ENCODE results near the gene ALS2CL. TPM values are rescaled to one million over a fixed set of nuclear protein-coding genes. Genes with fewer than 3 reads are reported as not detected.
A peak's percentile ranks its signal among the peaks of the same experiment; 100 is the strongest.

ALS2CL gene
- total RNA-seq, 1 experiment from 2014 or later, result 4.9 TPM

- no peak overlapping the region for H3K4ac ChIP-seq (ENCODE audit: low read depth, low read length)
- no peak overlapping the region for H3K9ac ChIP-seq (ENCODE audit: extremely low read depth, insufficient read length, low read length)
- peaks cover 5% of the 10 kb centered on the region for H3K23me2 ChIP-seq (ENCODE audit: insufficient read length, low read depth, low read length, poor library complexity, severe bottlenecking)
- no peaks in the 10 kb centered on the region for H4K20me1 ChIP-seq (ENCODE audit: control insufficient read depth, insufficient read depth, insufficient read length)
- no peak overlapping the region for H3T11ph ChIP-seq (ENCODE audit: low read length)
- WGBS (ENCODE audit: extremely low coverage, insufficient read length, low lambda C conversion rate), result no CpG with 5 or more reads among the region's 4 CpGs
- no peak overlapping the region for H2BK20ac ChIP-seq (ENCODE audit: low read depth, low read length, poor library complexity, severe bottlenecking)
- no peak overlapping the region for H3K27ac Mint-ChIP-seq
- peaks cover 44% of the 10 kb centered on the region for H3K27me3 Mint-ChIP-seq (ENCODE audit: low read depth)
- no peaks in the 10 kb centered on the region for H3K79me1 ChIP-seq (ENCODE audit: insufficient read depth, low read depth, low read length, poor library complexity, severe bottlenecking)
- no peak overlapping the region for H4K8ac ChIP-seq (replicated peaks; ENCODE audit: insufficient read length, low read depth, low read length)
- no peak for TF ChIP-seq CTCF (conservative IDR thresholded peaks at IDR 0.05)
- H3K9me3 Mint-ChIP-seq, result no peaks in the 10 kb centered on the region
- H2BK15ac ChIP-seq (ENCODE audit: low read depth, low read length), result no peak overlapping the region
- no peak for DNase-seq
- H2BK5ac ChIP-seq (ENCODE audit: insufficient read length, low read length), result no peak overlapping the region
- no peak overlapping the region for H3K14ac ChIP-seq (ENCODE audit: insufficient read depth, low read length)
- H3K36me3 Mint-ChIP-seq (ENCODE audit: insufficient read depth in 1 of 3, low read depth in 3 of 3), result no peaks in the 10 kb centered on the region
- H4K5ac ChIP-seq (ENCODE audit: insufficient read length, low read depth, low read length), result no peak overlapping the region
- no peak overlapping the region for H2BK120ac ChIP-seq (ENCODE audit: low read depth, low read length, poor library complexity, severe bottlenecking)
- H3K4me2 ChIP-seq (ENCODE audit: insufficient read depth, insufficient read length, low read length), result no peak overlapping the region
- H3K4me3 Mint-ChIP-seq, result peak overlapping the region in 1 of 2 experiments; percentile 34; a peak in 2 of 5 replicates
- H3K56ac ChIP-seq (ENCODE audit: insufficient read length, low read depth, low read length), result no peak overlapping the region
- H3K4me1 ChIP-seq (ENCODE audit: insufficient read depth, low read length), result no peaks in the 10 kb centered on the region
- H3K9me3 ChIP-seq (ENCODE audit: control insufficient read depth, low read depth, low read length), result no peaks in the 10 kb centered on the region
- no peak overlapping the region for H4K91ac ChIP-seq (ENCODE audit: insufficient read length, low read depth, low read length)
- peaks cover 20% of the 10 kb centered on the region in 2 experiments for H3K4me1 Mint-ChIP-seq
- no peak overlapping the region for H2BK12ac ChIP-seq (ENCODE audit: insufficient read length, low read depth, low read length)
- peaks cover 6% of the 10 kb centered on the region; the same call in 1 of the 2 replicates for H3K27me3 ChIP-seq (ENCODE audit: insufficient read depth, low read length)
- H2AK5ac ChIP-seq (ENCODE audit: insufficient read length, low read length), result no peak overlapping the region
- no peaks in the 10 kb centered on the region for H3K79me2 ChIP-seq (ENCODE audit: insufficient read depth, low read length)
- no peak overlapping the region for H3K18ac ChIP-seq (ENCODE audit: insufficient read length, low read depth, low read length)
- H3K27ac ChIP-seq (ENCODE audit: insufficient read length, low read depth, low read length), result no peak overlapping the region
- H2AFZ ChIP-seq (ENCODE audit: low read length), result no peak overlapping the region
- no peak overlapping the region for H3K23ac ChIP-seq (ENCODE audit: insufficient read length, low read depth, low read length)
Observed at GRCh38 chr3:46702246-46703012, 8.9 kb upstream of the ALS2CL start.
